Nephron (organoid): ENCODE results near the gene SPATS2L.

Experiments used
- H3K27ac Mint-ChIP-seq, 3 experiments: 2 replicates each; pipeline ENCODE4 v1.8.0; 2020; ENCODE audit warnings: mixed read lengths in 3 of 3, mild to moderate bottlenecking in 2 of 3, moderate library complexity in 1 of 3
- H3K27me3 Mint-ChIP-seq: 2 replicates; pipeline ENCODE4 v1.8.0; 2021; ENCODE audit warnings: low read depth, mild to moderate bottlenecking, moderate library complexity, mixed read lengths
- H3K36me3 Mint-ChIP-seq: 2 replicates; pipeline ENCODE4 v1.8.0; 2020; ENCODE audit warnings: low read depth, mixed read lengths
- H3K4me1 Mint-ChIP-seq: 2 replicates; pipeline ENCODE4 v1.8.0; 2020; ENCODE audit warnings: mixed read lengths
- H3K4me3 Mint-ChIP-seq, 3 experiments: 2 replicates each; pipeline ENCODE4 v1.8.0; 2020; ENCODE audit warnings: mild to moderate bottlenecking in 3 of 3, mixed read lengths in 3 of 3, moderate library complexity in 2 of 3
- H3K9me3 Mint-ChIP-seq: 2 replicates; pipeline ENCODE4 v1.8.0; 2020; ENCODE audit warnings: mixed read lengths
- CTCF ChIP-seq, 3 experiments: fragments of 200-600 bp; sonication (generic); IDR thresholded peaks; one replicate each; pipeline ENCODE4 v1.5.0; 2021; ENCODE audit warnings: antibody characterized with exemption in 3 of 3; ENCODE audit not compliant: unreplicated experiment in 3 of 3

The SPATS2L gene

GRCh38 chr2:200426754-200427153 lies 120.3 kb downstream of the SPATS2L start:
- H3K4me3 Mint-ChIP-seq, result no peak overlapping the region
- H3K4me1 Mint-ChIP-seq, result peaks cover under 1% of the 10 kb centered on the region
- no peak for TF ChIP-seq CTCF (IDR thresholded peaks at IDR 0.05; ENCODE audit: unreplicated experiment in 3 of 3)
- peaks cover 19% of the 10 kb centered on the region for H3K36me3 Mint-ChIP-seq
- H3K27ac Mint-ChIP-seq, result no peak overlapping the region
- no peaks in the 10 kb centered on the region for H3K27me3 Mint-ChIP-seq
- H3K9me3 Mint-ChIP-seq, result no peaks in the 10 kb centered on the region

- Mint-ChIP-seq H3K9me3 (peaks cover 5% of the 10 kb centered on the region), H3K4me1 (peaks cover 4% of the 10 kb centered on the region), H3K36me3 (peaks cover 20% of the 10 kb centered on the region), H3K27ac (no peak overlapping the region), H3K27me3 (no peaks in the 10 kb centered on the region), H3K4me3 (no peak overlapping the region)
- no peak for TF ChIP-seq CTCF (IDR thresholded peaks at IDR 0.05; ENCODE audit: unreplicated experiment in 3 of 3)
Observed at GRCh38 chr2:200428961-200429665, 122.6 kb downstream of the SPATS2L start.

GRCh38 chr2:200430017-200430416 lies 123.5 kb downstream of the SPATS2L start:
- Mint-ChIP-seq H3K36me3 (peaks cover 22% of the 10 kb centered on the region), H3K27me3 (no peaks in the 10 kb centered on the region), H3K27ac (no peak overlapping the region), H3K4me1 (peaks cover 4% of the 10 kb centered on the region), H3K4me3 (no peak overlapping the region), H3K9me3 (peaks cover 5% of the 10 kb centered on the region)
- TF ChIP-seq CTCF (IDR thresholded peaks at IDR 0.05; ENCODE audit: unreplicated experiment in 3 of 3), result no peak

- Mint-ChIP-seq H3K27ac (peak overlapping the region in 1 of 3 experiments; percentile 33), H3K9me3 (peaks cover 9% of the 10 kb centered on the region), H3K27me3 (no peaks in the 10 kb centered on the region), H3K36me3 (peaks cover 33% of the 10 kb centered on the region), H3K4me3 (no peak overlapping the region), H3K4me1 (peaks cover 4% of the 10 kb centered on the region)
- no peak for TF ChIP-seq CTCF (IDR thresholded peaks at IDR 0.05; ENCODE audit: unreplicated experiment in 3 of 3)
Observed at GRCh38 chr2:200431996-200432705, 125.7 kb downstream of the SPATS2L start.

GRCh38 chr2:200435379-200435778 lies 128.9 kb downstream of the SPATS2L start:
- Mint-ChIP-seq H3K9me3 (peaks cover 9% of the 10 kb centered on the region), H3K4me1 (peaks cover 13% of the 10 kb centered on the region), H3K27ac (no peak overlapping the region), H3K27me3 (no peaks in the 10 kb centered on the region), H3K36me3 (peaks cover 64% of the 10 kb centered on the region), H3K4me3 (no peak overlapping the region)
- no peak for TF ChIP-seq CTCF (IDR thresholded peaks at IDR 0.05; ENCODE audit: unreplicated experiment in 3 of 3)
